Skin epidermis (tissue), 12 donors: ENCODE results near the gene LRRC9.
A peak's percentile ranks its signal among the peaks of the same experiment; 100 is the strongest.
"Not testable (repeated sequence)": the region's sequence is repeated elsewhere in the genome, so short reads cannot be mapped to it uniquely, and the experiment has no call there.

Source experiments
- H3K27ac ChIP-seq, 21 experiments: fragments of 200-600 bp; sonication (generic) in 11 of 21; one replicate each; pipeline ENCODE4 v1.5.0; 2020; ENCODE audit warnings: mild to moderate bottlenecking in 3 of 21, inconsistent platforms in 2 of 21, moderate library complexity in 2 of 21
- H3K4me3 ChIP-seq, 7 experiments: fragments of 200-600 bp; sonication (generic) in 2 of 7; one replicate each; pipeline ENCODE4 v1.5.0; 2020; ENCODE audit warnings: inconsistent platforms in 2 of 7, mild to moderate bottlenecking in 2 of 7, moderate library complexity in 1 of 7

LRRC9 gene

DNA sequence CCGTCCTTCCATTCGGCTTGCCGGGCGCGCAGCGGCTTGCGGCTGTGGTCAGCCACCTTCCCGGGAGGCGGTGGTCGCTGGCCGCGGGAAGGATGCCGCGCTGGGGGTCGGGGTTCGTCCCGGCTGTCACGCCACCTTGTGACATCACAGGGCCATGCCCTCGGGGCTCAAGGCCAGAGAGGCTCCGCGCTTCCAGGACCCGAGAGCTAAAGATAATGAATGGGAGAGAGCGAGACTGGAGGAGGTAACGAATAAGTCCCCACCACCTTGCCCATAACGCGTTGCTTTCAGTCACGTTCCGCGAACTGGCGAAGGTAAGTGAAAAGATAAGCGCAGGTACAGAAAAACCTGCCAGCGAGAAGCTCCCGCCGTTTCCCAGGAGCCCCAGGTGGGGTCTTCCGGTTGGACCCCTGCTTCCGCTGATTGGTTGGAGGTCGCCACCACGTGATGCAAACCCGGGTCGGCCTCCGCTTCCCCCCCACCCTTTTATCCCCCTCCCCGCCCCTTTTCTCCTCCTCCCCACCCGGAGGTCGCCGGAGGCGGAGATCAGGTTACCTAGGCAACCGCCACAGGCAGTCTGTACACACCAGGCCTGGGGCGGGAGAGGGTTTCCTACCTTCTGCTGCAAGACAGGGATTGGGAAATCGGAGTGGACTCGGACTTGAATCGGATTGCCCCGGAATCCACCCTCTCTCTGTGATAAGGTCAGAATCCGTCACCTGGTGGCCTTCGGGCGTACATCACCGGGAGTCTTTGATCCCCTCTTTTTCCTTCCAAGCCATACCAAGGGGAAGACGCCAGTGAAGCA, at the start of gene LRRC9:
TSS of gene LRRC9 (plus strand) at position 575 of the 808 bp plus-strand sequence.
- no peak within 1 kb of the TSS for H3K27ac ChIP-seq
- peak within 1 kb of the TSS in 6 of 7 experiments; percentile 1 to 27 (median 19) for H3K4me3 ChIP-seq

DNA sequence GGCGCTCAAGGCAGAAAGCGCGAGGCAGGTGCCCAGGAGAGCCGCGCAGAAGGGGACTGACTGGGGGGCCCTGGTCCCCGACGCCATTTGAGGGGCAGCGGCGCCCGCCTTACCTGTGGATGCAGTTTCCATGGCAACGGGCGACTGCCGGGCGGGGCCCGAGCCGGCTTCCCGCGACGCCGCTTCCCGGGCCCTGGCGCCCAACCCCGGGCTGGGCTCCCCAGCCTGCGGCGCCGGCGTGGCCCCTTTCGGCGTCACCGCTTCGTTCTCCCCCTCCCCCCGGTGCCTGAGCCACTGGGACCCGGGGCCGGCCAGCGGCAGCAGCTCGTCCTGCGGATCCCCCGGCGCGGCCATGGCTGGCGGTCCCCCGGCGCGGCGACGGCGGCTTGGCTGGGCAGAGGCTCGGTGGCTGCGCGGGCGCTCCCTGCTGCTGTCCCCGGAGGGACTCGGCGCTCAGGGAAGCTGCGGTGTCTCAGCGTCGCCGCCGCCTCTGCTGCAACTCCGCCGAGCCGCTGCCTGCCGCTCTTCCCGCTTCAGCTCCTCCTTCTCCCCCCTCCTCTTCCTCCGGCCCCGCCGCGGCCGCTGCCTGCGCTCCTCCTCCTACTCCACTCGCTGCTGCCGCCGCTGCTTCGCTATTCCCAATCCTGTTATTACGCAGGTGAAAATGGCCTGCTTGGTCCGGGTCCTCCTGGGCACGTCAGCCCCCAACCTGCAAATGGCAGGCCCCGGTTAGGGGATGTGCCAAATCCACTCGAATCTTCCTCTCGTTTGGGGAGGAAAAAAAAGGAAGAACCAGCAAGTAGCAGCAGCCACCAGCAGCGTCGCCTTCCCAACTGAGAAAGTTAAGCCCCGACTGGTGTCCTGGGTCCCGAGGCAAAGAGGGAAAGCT, 49.4 kb upstream of the LRRC9 start, which contains the start of gene RTN1:
TSS of gene RTN1 (minus strand) at position 500 of the 889 bp plus-strand sequence. CDS start at position 354, 146 bp downstream.
- H3K27ac ChIP-seq = peak within 1 kb of the TSS in 14 of 21 experiments; percentile 8 to 72 (median 45)
- peak within 1 kb of the TSS; percentile 42 to 58 (median 47) for H3K4me3 ChIP-seq

DNA sequence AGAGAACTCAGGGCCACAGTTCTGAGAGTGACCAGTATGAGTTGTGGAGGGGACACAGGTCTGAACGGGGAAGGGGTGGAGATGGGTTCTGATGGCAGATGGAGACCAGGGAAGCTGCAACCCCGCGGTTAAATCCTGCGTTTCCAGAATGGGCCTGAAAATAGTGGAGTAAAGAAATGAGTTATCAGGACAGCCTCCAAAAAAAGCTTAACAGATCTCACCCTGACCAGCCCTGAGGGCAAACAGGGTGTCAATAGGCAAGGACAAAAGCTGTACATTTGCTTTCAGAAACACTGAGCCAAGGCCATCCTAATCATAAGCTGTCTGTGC, 48.8 kb upstream of the LRRC9 start:
- H3K27ac ChIP-seq = peak overlapping the region in 2 of 21 experiments; percentile 67 to 72
- H3K4me3 ChIP-seq = peak overlapping the region in 5 of 7 experiments; percentile 43 to 58 (median 47)

DNA sequence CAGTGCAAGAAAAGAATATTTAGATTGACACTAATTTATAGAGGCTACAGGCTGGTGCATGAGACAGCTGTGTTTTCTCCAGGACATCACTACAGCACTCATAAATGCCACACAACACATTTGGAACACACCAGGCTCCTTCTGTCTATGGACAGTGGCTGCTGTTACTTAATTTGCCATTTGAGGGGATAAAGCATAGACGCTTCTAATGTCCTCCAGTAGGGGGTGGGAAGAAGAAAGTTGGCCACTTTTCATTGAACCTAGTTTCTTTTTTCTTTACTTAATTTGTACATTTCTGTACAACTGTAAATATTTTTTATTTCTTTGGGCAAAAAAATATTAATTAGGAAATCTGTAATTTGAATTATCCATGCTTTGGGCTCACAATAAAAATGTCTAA, 37.0 kb upstream of the LRRC9 start:
- no peak overlapping the region for H3K4me3 ChIP-seq
- H3K27ac ChIP-seq = no peak overlapping the region

DNA sequence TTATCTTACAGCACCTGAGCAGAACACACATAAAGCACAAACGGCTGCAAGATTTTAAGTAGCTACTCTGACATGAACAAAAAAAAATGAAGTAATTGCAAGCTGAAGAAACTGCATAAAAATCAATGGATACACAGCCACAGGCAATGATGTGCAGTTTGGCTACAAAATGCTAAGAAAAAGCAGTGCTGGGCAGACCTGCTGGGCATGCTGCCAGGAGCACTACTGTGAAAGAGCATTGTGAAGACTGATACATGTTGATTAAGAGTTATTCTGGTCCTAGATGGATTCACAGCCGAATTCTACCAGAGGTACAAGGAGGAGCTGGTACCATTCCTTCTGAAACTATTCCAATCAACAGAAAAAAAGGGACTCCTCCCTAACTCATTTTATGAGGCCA, 29.3 kb upstream of the LRRC9 start:
- Histone ChIP-seq H3K4me3 (no peak overlapping the region), H3K27ac (no peak overlapping the region)

DNA sequence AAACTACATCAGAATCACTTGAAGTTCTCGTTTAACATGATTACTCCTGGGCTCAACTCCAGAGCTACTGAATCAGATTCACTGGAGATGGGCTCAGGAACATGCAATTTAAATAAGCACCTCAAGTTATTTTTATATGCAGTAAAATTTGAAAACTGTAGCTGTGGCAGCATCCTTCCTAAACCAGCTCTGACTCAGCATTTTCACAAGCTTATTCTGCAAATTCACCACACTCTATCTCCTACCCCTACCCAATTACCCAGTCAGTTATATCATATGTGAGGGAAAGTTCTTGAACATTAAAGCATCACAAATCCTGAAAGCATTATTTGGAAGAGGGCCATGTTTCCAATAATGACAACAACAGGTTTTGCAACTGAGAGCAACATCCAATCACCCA, 24.2 kb upstream of the LRRC9 start:
- Histone ChIP-seq H3K27ac (no peak overlapping the region), H3K4me3 (no peak overlapping the region)

DNA sequence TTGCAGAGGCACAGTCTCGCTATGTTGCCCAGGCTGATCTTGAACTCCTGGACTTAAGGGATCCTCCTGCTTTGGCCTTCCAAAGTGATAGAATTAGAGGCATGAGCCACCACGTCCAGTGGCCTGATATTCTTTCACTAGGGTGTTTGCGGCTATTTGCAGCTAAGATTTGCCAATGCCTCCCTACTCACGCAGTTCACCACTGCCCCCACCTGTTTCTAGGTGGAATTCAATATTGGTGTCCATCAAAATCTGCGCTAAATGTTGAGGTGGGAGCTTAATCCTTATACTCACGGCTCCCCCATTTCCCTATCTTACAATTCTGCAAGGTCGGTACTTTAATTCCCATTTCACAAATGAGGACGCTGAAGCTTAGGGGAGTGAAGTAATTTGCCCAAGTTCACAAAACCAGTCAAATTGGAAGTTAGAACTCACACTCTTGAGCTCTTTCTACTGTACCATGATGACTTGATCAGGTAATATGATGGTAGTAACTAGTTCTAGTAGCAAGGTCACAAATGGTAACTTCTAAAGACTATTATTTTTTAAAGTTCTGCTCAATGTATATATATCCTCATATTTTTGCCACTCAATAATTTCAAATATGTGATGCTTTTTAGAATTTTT, 22.1 kb upstream of the LRRC9 start:
- H3K27ac ChIP-seq = no peak overlapping the region
- H3K4me3 ChIP-seq = no peak overlapping the region

DNA sequence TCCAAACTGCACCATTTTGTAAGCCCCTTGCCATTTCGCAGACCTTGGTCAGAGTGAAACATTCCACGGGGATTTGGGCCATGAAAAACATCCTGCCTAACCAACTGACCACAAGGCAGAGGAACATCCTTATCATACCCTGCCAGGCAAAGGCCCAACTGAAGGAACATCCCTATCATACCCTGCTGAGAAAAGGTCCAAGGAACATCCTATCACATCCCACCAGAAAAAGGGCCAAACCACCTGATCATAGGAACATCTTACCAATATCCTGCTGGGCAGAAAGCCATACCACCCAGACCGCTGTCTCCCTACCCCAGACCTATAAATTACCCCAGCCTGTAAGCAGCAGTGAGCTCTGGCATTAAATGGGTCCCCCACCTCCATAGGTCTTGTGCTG, 19.4 kb upstream of the LRRC9 start:
- no peak overlapping the region for H3K4me3 ChIP-seq
- H3K27ac ChIP-seq = no peak overlapping the region

DNA sequence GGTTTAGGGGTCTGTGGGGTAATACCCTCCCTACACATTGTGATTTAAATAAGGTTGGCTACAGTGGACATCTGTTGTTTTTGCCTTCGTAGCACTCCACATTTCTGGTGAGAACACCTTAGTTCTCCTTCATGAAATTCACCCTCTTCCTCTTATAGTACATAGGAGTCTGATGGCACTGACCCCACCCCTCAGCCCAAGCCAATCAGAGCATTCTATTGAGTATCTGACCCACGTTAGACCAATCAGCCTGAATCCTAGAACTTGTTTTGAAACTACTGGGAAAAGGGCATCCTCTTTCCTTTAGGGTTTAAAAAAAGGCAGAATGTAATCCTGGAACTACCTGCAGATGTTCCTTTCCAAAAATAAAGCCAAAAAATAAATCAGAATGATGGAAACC, 15.8 kb upstream of the LRRC9 start:
- no peak overlapping the region for H3K4me3 ChIP-seq
- no peak overlapping the region for H3K27ac ChIP-seq

DNA sequence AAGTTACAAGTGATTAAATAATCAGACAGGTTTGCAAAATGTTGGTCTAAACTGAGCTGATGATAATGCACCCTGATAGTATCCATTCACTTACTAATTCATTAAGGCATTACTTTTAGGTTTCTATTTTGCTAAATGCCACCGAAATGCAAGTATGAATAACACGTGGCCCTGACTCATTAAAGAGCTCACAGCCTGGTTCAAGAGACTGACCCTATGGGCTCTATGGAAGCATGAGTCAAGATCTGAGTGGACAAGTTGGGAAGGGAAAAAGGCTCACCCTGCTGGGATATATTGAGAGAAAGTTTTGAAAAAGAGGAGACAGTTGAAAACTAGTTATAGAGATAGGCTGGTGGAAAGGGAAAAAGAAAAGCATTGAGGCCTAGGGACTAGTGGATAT, 14.8 kb upstream of the LRRC9 start:
- Histone ChIP-seq H3K27ac (no peak overlapping the region), H3K4me3 (no peak overlapping the region)

DNA sequence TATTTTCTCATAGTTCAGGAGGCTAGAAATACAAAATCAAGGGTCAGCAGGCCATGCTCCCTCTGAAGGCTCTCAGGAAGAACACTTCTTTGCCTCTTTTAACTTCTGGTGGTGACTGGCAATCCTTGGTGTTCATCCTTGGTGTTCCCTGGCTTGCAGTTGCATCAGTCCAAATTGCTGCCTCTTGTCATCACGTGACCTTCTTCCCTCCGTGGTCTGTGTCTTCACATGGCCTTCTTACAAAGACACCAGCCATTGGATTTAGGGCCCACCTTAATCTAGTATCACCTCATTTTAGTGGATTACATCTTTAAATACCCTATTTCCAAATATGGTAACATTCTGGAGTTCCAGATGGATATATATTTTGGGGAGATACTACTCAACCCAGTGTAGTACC, 7.5 kb upstream of the LRRC9 start:
- H3K27ac ChIP-seq = no peak overlapping the region

DNA sequence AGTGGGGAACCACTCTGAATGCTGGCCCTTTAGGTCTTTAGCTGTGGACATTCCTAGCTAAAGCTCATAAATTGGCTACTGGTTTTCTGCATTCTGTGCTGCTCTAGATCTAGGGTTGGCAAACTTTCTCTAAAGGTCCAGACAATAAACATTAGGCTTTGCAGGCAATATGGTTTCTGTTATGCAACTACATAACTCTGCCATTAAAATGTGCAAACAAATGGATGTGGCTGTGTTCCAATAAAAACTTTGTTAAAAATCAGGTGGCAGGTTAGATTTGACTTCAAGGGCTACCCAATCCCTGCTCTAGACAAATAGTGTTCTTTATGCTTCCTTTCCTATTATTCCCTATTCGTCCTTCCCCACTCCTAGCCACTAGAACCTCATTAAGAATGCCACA, 6.8 kb upstream of the LRRC9 start:
- Histone ChIP-seq H3K27ac (no peak overlapping the region), H3K4me3 (no peak overlapping the region)

More for the DNA sequence above, 7.5 kb upstream of the LRRC9 start:
- H3K4me3 ChIP-seq = no peak overlapping the region

DNA sequence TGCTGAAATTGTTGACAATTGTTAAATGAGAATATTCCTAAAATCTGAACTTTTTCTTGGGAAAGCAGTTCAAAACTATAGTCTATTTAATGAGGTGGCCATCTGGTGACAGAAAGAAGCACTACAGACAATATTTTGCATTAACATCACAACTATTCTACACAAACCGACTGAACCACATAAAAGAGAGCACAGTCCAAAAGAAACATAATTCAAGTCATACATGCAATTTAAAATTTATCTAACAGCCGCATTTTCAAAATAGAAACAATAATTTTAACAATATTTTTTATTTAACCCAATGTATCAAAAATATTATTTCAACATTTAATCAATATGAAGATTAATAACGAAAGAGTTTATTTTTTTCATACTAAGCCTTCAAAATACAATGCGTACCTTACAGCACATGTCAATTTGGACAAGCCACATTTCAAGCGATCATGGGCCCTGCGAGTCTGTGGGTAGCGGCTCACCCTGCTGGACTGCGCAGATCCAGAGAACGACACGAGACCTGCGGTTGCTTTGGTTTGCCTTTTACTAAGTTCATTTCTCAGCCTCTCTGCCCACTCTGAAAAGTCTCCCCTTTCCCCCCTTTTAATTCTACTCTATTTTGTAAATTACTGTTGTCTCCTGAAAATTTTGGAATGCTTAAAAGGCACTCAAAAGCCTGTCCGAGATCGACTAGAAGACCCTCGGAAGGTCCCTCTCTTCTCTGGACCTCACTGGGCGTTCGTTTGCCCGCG, 947 bp upstream of the LRRC9 start:
- no peak overlapping the region for H3K27ac ChIP-seq
- H3K4me3 ChIP-seq = peak overlapping the region in 6 of 7 experiments; percentile 1 to 27 (median 19)

DNA sequence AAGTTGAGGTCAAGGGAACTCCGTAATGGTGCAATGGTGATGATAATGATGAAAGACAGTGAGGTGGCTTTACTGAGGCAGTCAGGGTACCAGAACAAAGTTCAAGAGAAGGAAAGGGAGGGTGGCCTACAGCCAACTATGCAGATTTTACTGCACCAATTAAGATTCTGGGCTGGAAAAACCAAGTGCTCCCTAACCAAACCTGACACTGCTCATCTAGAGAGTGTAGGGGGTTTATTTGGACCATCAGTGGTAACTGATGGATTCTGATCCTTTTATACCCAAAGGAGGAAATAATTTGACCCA, 387 bp downstream of the LRRC9 start:
- no peak overlapping the region for H3K27ac ChIP-seq
- no peak overlapping the region for H3K4me3 ChIP-seq

DNA sequence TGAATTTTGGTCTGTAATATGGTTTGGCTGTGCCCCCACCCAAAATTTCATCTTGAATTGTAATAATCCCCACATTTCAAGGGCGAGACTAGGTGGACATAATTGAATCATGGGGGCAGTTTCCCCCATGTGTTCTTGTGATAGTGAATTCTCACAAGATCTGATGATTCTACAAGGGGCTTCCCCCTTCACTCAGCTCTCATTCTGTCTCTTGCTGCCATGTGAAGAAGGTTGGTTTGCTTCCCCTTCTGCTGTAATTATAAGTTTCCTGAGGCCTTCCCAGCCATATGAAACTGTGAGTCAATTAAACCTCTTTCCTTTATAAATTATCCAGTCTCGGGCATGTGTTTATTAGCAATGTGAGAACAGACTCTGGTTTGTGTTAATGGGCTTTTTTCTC, 5.9 kb downstream of the LRRC9 start:
- Histone ChIP-seq H3K27ac (no peak overlapping the region), H3K4me3 (no peak overlapping the region)

DNA sequence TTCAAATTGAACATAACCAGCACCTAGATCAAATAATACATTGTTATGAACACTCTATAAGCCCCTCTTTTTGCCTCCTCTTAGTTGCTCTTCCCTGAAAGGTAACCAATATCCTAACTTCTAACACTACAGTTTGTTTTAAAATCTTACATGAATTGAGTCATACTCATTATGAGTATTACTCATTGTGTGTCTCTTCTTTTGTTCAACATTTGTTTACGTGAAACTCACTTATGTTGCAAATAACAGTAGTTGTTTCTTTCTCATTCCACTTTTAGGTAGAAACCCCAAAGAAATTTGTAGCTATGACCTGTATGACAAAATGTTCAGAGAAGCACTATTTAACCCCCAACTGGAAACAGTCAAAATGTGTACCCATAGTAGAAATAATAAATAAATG, 6.6 kb downstream of the LRRC9 start:
- no peak overlapping the region for H3K4me3 ChIP-seq
- H3K27ac ChIP-seq = no peak overlapping the region

DNA sequence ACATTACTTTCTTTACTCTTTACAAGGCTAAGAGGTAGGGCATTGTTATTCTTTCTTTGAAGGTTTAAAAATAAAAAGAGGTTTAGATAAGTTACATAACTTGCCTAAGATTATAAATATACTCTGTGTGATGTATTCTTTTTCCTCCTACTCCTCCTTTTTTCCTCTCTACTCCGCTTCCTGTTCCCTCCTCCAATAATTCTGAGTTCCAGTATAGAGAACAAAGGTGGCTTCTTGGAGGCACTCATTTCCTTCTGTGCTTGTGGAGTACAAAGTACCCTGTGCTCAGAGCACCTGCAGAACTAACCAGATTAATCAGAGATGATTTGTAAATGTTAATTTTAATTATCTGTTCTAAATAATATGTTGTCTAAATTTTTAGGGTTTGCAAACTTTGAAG, 11.3 kb downstream of the LRRC9 start:
- Histone ChIP-seq H3K4me3 (no peak overlapping the region), H3K27ac (no peak overlapping the region)

DNA sequence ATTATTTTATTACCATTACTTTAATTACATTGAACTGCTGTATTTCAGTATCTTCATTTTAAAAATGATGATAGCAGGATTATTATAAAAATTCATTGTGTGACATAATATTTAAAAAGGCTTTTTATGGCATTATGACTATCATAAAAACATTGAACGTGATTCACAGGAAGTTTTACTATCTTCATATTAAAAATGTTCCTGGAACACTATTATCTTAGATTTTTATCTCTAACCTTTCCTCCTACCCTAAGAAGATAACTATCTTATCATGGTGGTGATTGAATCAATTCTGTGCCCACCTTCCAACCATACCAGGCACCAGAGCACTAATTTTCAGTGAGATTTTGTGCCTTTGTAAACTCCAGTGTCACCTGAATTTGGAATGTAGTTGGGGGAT, 16.2 kb downstream of the LRRC9 start:
- H3K27ac ChIP-seq = no peak overlapping the region
- H3K4me3 ChIP-seq = no peak overlapping the region

DNA sequence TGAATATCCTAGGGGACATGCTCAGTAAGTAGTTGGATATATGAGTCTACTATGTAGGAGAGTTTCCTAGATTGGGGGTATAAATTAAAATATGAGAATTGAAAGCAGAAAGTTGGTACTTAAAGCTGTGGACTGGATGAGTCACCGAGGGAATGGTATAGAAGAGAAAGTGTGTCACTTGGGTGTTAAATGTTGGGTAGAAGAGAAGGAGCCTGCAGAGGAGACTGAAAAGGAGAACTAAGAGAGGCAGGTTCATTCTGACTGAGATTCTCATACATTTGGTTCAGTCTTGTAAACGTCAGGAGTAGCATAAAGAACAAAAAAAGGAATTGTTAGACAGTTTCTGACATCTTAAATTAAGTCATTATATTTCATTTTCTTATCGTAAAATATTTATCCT, 19.9 kb downstream of the LRRC9 start:
- Histone ChIP-seq H3K4me3 (no peak overlapping the region), H3K27ac (no peak overlapping the region)

DNA sequence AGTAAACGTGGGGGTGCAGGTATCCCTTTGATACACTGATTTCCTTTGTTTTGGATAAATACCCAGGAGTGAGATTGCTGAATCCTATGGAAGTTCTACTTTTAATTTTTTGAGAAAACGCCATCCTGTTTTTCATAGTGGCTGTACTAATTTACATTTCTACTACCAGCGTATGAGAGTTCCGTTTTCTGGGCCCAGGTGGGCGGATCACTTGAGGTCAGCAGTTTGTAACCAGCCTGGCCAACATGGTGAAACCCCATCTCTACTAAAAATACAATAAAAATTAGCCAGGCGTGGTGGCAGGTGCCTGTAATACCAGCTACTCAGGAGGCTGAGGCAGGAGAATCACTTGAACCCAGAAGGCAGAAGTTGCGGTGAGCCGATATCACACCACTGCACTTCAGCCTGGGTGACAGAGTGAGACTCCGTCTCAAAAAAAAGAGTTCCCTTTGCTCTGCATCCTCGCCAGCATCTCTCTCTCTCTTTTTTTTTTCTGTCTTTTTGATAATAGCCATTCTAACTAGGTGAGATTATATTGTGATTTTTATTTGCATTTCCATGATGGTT, 22.4 kb downstream of the LRRC9 start:
- not testable (repeated sequence) for H3K27ac ChIP-seq, H3K4me3 ChIP-seq
